ENCODE data around the gene SEMA3C.

The SEMA3C gene

DNA sequence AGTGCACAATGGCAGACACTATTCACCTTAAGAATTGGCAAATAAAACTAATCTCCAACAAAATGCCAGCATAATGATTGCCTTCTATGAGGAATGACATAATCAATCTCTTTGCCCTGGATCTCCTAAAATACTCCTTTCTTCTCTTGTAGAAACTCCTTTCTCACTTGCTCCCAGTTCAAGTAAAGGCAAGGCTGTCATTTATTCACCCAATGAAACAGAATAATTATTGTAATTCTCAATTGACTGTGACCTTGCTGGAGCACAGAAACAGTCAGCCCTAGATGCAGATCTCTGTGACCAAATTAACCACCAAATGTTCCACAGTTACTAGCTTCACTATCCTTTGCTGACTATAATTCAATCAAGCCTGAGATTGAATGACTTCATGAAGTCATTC is 99.3 kb downstream of the SEMA3C start:
- DNase-seq: no peak

DNA sequence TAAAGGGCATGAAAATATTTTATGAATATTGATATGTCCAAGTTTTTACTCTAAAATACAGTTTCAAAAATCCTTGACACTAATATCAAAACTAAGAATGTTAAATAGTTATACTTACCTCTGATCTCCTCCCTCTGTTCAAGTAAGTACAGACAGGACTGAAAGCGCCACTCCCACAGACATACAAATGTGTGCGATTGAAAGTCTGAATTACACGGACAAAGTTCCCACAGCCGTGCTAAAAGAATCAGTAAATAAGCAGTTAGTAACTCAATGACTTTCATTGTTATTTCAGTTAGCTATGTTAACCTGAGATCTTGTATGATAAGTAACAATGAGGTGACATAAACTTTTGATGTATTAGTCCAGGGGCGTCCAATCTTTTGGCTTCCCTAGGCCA is 100.7 kb downstream of the SEMA3C start:
- no peak for DNase-seq

DNA sequence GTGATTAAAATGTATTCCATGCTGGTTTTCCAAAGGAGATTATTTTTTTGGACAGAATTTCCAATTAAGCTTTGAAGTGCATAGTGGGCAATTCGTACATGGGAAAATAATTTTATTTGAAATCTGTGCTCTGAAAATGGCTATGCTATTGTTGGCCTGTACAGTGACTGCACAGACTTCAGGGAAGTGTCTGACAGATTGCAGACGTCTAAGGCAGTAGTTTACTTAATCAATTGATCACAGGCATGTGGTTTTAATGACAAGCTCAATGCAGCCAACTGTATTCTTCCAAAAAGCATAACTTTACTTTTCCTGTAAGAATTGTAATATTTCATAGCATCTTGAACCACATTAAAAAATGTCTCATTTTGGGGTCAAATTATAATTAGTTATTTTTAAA is 102.0 kb downstream of the SEMA3C start:
- DNase-seq: no peak

DNA sequence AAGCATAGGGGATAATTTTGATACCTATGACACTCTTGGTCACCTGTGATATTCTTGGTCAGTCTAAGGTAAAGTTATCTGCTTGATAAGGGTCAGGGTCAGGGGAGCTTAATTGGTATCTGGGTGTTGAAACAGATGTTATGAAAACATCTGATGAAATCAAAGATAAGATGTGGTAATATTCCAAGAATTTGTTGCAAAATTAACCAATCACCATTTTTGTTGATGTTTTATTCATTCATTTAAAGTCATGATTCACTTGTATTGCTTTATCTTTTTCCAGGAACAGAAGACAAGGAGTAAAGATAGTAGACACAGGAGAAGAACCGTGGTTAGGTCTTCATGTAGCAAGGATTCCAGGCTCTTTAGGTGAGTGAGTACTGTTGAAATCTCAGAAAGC is 103.1 kb downstream of the SEMA3C start:
- no peak for DNase-seq

DNA sequence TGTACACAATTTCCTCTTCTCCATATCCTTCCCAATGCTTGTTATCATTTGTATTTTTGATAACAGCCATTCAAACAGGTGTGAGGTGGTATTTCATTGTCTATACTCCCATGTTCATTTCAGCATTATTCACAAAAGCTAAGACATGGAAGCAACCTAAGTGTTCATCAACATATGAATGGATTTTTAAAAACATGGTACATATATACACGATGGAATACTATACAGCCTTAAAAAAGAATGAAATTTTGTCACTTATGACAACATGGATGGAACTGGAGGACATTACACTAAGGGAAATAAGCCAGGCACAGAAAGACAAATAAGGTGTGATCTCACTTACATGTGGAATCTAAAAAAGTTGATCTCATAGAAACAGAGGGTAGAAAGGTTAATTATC is 109.3 kb downstream of the SEMA3C start:
- DNase-seq: no peak

DNA sequence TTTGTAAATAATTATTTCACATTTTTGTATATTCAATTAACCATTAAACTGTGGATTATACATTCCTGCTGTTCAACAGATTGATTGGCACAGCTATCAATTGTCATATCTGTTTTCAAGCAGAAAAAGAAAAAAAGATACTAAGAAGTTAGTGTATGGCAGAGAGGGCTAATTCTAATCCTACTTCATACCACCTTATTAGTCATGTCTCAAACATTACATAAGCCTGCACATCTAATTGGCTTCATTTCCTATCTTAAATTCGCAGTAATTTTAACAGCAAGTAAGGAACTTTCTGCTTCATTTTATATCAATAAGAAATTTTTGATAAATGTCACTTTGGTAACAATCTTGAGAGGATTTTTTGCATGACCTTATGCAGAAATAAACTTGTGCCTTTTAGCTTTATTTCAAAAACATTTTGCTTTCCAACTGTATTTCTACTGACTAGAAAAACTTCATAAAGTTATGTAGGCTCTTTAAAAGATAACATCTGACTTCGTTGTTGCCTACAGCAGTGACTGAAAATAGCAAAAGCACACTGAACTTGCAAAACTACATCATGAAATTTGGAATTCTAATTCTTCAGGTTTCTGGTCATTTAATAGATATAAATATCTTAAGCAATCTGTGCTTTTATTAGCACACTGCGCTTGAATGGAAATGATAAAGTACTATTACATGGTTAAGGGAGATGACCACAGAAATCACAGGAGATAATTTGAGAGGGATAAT is 111.5 kb downstream of the SEMA3C start:
- no peak for DNase-seq

DNA sequence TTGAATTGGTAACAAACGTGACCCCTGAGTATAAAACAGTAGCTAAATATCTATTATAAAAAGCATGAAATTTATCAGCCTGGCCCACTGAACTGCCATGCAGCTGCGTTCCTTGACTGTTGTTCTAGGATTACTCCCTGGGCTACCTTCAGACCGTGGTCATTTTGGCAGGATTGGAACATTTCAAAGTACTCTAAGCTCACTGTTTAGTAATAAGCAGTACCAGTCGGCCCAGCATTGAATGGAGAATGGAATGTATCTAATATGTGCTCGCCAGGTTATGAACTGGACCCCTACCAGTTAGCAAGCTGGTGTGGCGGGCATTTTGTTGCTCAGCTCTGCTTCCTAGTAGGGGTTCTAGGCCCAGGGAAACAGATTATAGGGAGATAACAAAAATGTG is 112.2 kb downstream of the SEMA3C start:
- no peak for DNase-seq

DNA sequence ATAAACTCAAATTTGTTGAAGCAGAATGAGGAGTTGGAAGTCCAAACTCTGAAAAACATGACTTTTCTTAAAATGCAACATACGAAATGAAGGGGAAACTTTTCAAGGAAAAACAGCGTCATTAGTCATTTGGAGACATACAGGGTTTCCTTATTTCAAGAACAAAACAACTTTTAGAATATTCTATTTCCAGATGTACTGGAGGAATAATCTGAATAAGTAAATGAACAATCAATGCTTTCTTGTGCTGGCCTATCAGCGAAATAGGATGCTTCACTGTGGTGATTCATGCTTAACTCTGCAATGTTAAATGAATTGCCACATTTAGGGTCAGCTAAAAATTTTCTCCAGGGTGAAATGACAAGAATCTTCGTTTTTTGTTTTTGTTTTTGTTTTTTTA is 114.3 kb downstream of the SEMA3C start:
- DNase-seq: no peak

DNA sequence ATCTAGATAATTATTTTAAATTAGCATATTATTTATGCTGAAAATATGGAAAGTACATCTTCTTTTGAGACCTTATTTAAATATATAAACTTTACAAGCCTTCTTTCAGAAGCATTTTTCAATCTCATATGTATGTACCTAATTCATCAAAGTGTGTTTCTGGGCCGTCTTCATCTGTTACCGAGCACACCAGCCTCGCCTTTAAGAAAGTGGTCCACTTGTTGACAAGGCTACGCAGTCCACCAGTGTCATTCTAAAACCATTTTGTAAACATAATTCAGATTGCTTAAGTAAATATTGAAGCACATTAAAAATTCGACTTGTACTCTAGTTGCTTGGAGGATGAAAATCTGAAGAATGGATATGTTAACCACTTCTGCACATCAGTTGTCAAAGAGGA is 116.3 kb downstream of the SEMA3C start:
- DNase-seq: no peak

DNA sequence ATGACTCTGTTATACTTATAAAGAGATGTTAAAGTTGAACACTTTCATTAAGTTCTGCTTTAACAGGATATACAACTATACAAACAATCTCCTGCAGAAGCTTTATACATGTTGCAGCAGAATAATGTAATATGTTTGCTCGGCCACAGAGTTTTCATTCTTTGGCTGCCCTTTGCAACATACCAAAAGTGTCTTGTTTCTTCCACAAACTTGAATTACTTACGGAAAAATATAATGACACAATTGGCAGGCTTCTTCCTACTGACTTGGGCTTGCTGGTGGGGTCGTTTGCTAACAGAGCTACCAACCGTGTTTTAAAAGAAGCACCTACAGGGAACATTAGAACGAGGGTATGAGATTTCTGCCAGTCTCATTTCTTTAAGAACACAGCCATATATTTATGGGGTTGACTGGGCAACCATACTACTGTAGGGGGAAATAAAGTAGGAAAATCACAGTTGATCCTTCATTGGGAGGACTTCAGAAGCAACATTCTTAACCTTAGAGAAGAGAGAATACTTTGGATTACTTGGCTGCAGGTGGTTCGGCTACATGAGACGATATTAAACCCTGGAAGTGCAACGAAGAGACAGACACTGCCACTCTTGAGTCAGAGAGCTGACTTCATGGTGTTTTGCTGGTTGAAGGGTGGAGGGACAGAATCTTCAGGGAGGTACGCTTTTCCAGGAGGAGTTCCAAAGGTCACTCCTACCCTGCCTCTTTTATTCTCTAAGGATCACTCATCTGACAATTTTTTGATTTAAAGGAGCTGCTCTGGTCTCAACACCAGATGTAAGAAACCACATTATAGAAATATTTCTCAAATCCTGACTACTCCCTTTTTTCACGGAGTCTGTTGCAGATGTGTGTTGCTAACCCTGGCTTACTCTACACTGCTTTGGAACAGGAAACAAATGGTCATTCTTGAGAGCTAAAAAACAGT is 123.9 kb downstream of the SEMA3C start:
- no peak for DNase-seq

DNA sequence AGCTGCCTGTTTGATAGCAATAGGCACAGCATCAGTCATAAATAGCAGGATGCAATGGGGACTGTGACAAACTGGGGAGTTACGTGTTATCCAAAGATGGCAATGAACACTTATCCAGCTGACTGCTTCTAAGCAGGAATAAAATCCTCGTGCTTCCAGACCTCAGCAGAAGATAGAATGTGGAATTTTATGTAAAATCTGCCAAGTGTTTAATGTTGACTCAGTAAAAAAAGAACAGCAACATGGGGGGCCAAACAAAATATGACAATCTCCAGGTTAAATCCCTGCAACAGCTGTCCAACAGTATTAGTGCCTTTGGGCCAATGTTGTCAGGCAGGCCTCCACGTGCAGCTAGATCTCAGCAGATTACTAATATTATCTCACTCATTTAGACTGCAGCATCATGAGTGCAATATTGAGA is 127.3 kb downstream of the SEMA3C start:
- no peak for DNase-seq

DNA sequence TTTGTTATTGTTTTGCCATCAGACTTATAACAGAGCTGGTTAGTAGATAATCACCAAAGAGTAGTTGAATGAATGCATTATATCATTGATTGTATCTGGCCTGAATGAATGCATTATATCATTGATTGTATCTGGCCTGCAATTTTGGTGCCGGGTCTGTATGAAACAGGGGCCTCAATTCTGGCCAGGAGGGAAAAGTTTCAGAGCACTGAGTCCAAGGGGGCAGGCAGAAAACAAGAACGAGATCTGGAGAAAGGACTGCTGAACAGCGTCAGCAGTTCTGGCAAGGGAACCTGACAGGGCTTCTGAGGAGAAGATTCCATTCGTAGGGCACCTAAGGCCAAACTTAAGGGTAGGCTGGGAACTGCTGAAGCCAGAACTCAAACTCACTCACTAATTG is 128.0 kb downstream of the SEMA3C start:
- no peak for DNase-seq

DNA sequence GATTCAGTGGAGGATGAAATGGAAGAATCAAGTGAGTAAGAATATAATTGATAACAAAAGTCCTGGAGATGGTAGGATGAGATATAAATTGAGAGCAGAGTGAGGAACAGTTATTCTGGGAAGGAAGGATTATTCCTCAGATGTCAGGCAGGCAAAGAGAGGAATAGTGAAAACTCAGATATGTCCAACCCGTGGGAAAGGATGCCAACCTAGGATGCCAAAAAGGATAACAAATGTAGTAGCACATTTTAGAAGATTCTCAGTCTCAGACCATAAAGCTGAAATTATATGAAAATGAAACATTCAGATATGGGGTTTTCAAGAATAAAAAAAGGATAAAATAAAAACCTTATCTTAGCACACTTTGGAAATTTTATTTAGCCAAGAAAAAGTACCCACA is 131.1 kb downstream of the SEMA3C start:
- no peak for DNase-seq

DNA sequence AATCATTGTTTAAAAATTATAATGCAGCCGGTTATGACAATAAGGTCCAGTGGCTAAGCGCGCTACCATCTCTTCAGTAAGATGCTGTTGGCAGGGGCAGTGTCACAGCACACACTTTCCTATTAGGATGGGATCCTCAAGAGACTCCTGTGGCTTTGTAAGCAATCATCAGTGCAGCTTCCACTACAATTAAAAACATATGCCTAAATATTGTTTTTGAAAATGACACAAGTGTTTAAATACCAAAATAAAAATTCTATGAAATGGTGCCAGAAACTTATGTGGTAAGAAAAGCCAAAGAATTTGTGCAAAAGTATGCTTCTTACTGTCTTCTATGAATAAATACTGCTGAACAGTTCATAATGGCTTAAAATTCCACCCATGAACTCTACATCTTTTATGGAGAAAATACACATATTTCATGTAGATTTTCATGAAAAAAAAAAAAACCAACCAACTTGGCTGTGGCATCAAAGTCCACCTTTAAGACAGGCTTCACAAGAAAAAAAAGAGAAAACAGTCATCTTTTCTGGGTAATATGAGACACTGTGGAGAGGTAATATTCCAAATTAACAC is 132.8 kb downstream of the SEMA3C start:
- DNase-seq: no peak

DNA sequence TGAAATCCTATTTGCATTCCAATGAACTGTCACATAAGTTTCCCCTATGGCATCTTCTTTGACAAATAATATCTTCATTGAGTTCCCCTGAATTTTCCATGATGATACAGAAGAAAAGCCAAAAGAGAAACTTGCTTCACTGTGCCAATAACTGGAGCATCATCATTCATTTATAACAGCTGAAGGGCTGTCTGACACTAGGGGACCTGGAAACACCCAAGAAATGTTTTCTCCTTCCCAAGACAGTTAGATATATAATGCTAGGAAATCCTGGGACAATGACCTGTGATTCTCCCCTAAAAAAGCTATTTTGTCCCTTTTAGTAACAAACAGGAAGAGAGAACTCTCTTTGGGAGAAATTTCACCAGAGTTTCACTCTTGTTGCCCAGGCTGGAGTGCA is 133.6 kb downstream of the SEMA3C start:
- DNase-seq: no peak

DNA sequence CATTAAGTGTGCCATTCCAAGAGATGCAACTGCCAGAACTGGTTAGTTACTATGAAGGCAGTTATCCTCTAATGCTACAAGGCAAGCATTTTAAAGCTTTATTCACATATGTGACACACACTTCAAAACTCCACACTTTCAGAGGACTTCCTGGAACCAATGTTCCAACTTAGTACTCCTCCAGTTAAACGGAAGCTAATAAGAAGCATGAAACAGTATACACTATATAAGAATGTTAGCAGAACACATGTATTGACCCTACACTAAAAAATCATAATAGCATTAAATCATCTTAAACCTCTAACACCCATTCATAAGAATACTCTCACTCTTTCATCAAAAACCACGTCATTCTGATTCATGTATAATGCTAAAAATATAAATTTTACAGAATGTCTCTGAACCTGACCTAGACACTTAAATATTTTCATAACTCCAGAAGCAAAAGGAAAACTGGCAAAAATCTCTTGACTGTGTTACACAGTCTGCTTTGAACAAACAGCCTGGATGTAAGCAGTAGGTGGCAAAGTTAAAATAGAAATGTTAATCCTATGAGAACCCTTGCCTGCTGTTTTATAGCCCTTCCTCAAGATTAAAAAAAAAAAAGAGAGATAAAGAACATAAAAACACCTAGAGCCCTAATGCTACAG is 135.0 kb downstream of the SEMA3C start:
- no peak for DNase-seq

DNA sequence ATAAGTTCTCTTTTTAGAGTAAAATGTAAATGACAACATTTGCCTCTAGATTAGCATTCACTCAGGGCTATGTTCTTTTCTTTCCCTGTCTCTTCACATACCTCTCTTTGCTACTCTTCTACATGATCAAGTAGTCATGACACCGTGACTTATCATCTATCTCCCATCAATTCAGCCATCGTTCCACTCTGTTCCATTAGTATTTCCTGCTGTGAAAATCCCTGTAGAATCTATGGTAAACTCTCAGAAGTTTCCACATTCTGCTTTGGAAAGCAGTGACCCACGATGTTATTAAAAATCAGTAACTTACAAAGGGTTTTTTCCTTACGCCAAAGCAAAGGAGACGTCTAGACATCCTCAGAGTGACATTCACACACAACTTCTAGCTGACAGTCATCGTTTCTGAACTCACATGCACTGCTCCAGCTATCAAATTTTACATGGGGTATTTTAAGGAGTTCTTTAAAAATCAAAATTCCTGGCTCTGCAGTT is 135.6 kb downstream of the SEMA3C start:
- no peak for DNase-seq

DNA sequence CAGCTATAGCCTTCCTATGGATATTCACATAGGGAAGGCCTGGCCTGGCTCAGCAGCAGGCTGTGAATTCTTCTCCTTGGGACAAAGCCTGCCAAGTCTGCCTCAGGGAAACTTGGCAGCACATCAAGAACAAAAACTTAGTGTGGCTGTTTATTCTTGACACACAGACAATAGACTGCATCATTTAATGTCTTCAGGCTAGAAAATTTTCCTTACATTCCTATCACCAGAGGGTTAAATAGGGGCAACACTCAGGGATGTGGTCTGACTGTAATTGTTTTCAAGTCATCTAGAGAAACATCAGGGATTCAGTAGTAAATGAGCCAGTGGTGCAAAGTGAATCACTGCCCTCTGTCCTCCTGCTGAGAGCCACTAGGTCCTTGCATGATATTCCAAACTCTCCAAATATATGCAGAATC is 137.3 kb downstream of the SEMA3C start:
- DNase-seq: no peak

DNA sequence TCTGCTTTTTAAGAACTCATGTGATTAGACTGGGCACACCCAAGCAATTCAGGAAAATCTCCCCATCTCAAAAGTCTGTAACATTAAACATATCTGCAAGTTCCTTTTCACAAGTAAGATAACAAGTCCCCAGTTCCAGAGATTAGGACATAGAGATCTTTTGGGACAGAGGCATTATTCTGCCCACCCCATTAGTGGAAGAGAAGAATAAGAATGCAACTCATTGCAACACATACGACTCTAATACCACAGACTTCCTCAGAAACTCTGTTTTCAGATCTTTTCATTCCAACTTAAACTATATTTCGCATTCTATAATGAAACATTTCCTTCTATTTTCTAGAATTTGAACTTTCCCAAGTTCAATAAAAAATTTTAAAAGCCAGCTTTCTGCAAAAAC is 137.7 kb downstream of the SEMA3C start:
- no peak for DNase-seq

DNA sequence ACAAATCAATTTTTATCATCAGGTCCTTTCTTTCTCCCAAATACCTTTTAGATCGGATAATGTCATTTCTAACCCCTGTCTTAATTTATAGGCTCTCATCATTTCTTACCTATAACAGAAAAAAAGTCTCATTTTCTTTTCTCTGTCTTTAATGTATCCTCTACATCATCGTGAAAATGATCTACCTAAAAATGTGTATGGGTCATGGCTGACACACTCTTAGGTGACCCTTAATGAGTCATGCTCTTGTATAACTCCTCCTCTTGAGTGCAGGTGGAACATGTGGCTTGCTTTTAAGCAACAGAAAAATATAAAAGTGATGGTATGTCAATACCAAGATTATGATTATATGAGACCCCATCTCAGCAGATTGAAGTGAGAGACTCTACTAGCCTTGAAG is 139.4 kb downstream of the SEMA3C start:
- DNase-seq: no peak

DNA sequence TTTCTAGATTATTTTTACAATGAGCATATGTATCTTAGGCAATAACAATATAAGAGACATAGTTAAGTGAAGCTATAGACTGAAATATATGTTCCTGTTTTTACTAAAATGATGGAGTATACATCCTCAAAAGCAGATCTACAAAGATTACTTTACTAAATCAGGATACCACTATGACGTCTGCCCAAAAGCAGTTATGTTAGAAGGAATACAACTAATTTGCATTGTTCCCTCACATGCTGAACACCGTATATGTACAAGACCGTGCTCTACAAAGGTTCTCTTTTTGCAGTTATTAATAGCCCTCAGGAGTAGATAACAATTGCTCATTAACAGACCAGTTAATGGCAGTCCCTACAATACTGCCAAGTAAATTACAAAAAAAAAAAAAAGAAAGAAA is 143.0 kb downstream of the SEMA3C start:
- DNase-seq: no peak

DNA sequence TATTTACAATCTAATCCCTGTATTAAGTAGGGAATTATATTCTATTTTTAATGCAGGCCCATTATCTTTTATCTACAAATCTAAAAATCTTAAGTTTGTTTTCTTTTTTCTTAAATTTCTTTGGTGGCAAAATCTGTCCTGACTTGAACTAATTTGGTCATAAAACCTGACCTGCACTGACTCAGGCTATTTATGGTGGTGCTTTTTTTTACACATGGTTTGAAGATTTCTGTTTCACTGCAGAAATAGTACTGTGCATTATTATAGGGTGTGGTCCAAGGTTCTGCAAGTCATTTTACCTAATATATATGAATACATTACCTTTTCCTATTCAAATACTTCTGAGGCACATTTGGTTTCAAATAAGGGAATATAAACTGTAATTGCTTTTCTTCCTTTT is 143.4 kb downstream of the SEMA3C start:
- no peak for DNase-seq

DNA sequence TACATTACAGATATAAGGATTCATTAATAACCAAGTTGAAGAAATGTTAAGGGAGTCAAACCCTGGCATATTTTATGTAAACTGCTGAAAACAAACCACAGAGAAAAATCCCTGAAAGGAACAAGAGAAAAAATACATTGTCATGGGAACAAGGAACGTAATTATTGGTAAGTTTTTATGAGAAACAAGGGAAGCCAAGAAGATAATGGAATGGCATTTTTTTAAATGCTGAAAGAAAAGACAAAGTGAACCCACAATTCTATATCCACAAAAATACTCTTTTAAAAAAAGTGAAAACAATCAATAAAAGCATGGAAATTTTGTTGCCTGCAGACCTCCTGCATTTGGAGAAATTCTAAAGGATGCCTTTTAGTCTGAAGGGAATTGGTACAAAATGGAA is 144.0 kb downstream of the SEMA3C start:
- DNase-seq: no peak
